Calu3 (cell line): Measurements from ENCODE around the gene FBXW8. TPM values are rescaled to one million over a fixed set of nuclear protein-coding genes. Genes with fewer than 3 reads are reported as not detected.

Experiments
- BruUV-seq: library from RNA; stranded (reverse); fragments of 400-500 nt; replicated peaks from 2 replicates; lab custom pipeline; 2021; lab: Mats Ljungman, UMichigan
- CTCF ChIA-PET: fragments of 300-600 bp; sonication (Branson Sonifier 250); formaldehyde crosslinking; loops from one replicate; lab custom pipeline; 2022; ENCODE audit warnings: antibody characterized with exemption; lab: Charles Lee
- DNase-seq: peaks from one replicate; pipeline ENCODE4 v3.0.0; 2022
- H3K27ac Mint-ChIP-seq: one replicate; pipeline ENCODE4 v1.8.0; 2022; ENCODE audit warnings: mixed read lengths; ENCODE audit not compliant: unreplicated experiment
- H3K27me3 Mint-ChIP-seq: one replicate; pipeline ENCODE4 v1.8.0; 2022; ENCODE audit warnings: mixed read lengths; ENCODE audit not compliant: unreplicated experiment
- H3K36me3 Mint-ChIP-seq: one replicate; pipeline ENCODE4 v1.8.0; 2022; ENCODE audit warnings: mild to moderate bottlenecking, moderate library complexity, mixed read lengths; ENCODE audit not compliant: insufficient read depth, unreplicated experiment
- H3K4me1 Mint-ChIP-seq: one replicate; pipeline ENCODE4 v1.8.0; 2022; ENCODE audit warnings: mild to moderate bottlenecking, low read depth, mixed read lengths; ENCODE audit not compliant: unreplicated experiment
- H3K4me3 Mint-ChIP-seq: one replicate; pipeline ENCODE4 v1.8.0; 2022; ENCODE audit warnings: mild to moderate bottlenecking, low read depth, moderate library complexity, mixed read lengths; ENCODE audit not compliant: unreplicated experiment
- H3K9me3 Mint-ChIP-seq: one replicate; pipeline ENCODE4 v1.8.0; 2022; ENCODE audit warnings: low read depth, mixed read lengths; ENCODE audit not compliant: unreplicated experiment
- intact Hi-C: fragments of 100-400 bp; cut with micrococcal nuclease; formaldehyde crosslinking; loops from one replicate; pipeline ENCODE4 v1.10.0; 2022; ENCODE audit not compliant: unreplicated experiment
- total RNA-seq: library from RNA; stranded (reverse); gene quantifications from 2 replicates; pipeline ENCODE4 v1.2.3, GENCODE V29; 2022
- TF ChIP-seq, protein P1 (sequence below): fragments of 200-600 bp; IDR thresholded peaks from one replicate; pipeline ENCODE4 v1.8.0; 2022; ENCODE audit warnings: antibody characterized with exemption; ENCODE audit not compliant: unreplicated experiment

FBXW8 gene
- total RNA-seq, 1 experiment from 2014 or later: 18.2 TPM

DNA sequence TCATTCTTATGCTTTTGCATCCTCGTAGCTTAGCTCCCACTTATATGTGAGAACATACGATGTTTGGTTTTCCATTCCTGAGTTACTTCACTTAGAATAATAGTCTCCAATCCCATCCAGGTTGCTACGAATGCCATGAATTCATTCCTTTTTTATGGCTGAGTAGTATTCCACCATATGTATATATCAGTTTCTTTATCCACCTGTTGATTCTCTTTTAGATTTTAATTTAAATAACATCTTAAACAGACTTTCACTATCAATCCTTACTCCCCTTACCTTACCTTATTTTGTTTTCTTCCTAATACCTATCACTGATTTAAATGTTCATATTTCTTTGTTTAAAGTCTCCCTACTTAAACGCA is 488 bp upstream of the FBXW8 start:
- H3K4me1 Mint-ChIP-seq: peaks cover 31% of the 10 kb centered on the region
- CTCF ChIA-PET: no interaction called here
- intact Hi-C loops: no loop called here

GRCh38 chr12:116915326-116915725 is 4.6 kb downstream of the FBXW8 start:
- CTCF ChIA-PET: no interaction called here
- TF ChIP-seq, protein P1, sequence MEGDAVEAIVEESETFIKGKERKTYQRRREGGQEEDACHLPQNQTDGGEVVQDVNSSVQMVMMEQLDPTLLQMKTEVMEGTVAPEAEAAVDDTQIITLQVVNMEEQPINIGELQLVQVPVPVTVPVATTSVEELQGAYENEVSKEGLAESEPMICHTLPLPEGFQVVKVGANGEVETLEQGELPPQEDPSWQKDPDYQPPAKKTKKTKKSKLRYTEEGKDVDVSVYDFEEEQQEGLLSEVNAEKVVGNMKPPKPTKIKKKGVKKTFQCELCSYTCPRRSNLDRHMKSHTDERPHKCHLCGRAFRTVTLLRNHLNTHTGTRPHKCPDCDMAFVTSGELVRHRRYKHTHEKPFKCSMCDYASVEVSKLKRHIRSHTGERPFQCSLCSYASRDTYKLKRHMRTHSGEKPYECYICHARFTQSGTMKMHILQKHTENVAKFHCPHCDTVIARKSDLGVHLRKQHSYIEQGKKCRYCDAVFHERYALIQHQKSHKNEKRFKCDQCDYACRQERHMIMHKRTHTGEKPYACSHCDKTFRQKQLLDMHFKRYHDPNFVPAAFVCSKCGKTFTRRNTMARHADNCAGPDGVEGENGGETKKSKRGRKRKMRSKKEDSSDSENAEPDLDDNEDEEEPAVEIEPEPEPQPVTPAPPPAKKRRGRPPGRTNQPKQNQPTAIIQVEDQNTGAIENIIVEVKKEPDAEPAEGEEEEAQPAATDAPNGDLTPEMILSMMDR: no peak
- Mint-ChIP-seq H3K4me3 (peak overlapping the region; percentile 7), H3K4me1 (peaks cover 81% of the 10 kb centered on the region), H3K27ac (peak overlapping the region; percentile 92), H3K36me3 (peaks cover 41% of the 10 kb centered on the region), H3K9me3 (no peaks in the 10 kb centered on the region), H3K27me3 (no peaks in the 10 kb centered on the region)
- no peak for DNase-seq
- intact Hi-C loops: loop anchor here (5.0 kb wide), 1 partner anchor 98 kb away; no protein-coding TSS in a partner anchor
- no TSS peak for BruUV-seq

More for the DNA sequence above, 488 bp upstream of the FBXW8 start:
- TF ChIP-seq, protein P1: no peak
- peaks cover 24% of the 10 kb centered on the region for H3K36me3 Mint-ChIP-seq
- H3K27ac Mint-ChIP-seq: peak overlapping the region; percentile 21
- BruUV-seq: no TSS peak
- no peaks in the 10 kb centered on the region for H3K9me3 Mint-ChIP-seq
- no peak for DNase-seq
- peak overlapping the region; percentile 71 for H3K4me3 Mint-ChIP-seq
- peaks cover 31% of the 10 kb centered on the region for H3K27me3 Mint-ChIP-seq

DNA sequence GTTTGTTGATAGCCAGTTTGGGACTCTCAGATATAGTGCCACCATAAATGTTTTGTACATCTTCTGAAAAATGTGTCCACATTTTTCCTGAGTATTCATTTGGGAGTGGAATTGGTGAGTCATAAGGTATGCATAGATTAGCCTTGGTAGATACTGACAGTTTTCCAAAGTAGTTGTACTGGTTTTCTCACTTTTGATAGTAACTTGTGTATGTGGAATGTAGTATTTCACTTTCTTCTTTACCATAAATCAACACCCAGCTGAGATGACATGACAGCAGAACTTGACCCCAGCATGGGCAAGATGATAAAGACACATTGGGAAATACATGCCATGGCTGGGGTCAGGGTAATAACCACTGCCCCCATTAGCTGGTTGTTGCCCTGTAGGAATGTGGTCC is 5.4 kb downstream of the FBXW8 start:
- peaks cover 89% of the 10 kb centered on the region for H3K4me1 Mint-ChIP-seq
- no peaks in the 10 kb centered on the region for H3K27me3 Mint-ChIP-seq
- intact Hi-C loops: loop anchor here (1.0 to 5.0 kb wide), 2 partner anchors 99 to 178 kb away; partner anchors contain the start of genes RNFT2 and SPRING1
- BruUV-seq: no TSS peak
- TF ChIP-seq, protein P1: no peak
- CTCF ChIA-PET: interaction anchor here (0.5 kb wide), 1 partner anchor 768 kb away, joined by 3 read pairs; no protein-coding TSS in a partner anchor
- no peaks in the 10 kb centered on the region for H3K9me3 Mint-ChIP-seq
- H3K27ac Mint-ChIP-seq: peak overlapping the region; percentile 92
- DNase-seq: peak; percentile 24
- peak overlapping the region; percentile 7 for H3K4me3 Mint-ChIP-seq
- H3K36me3 Mint-ChIP-seq: peaks cover 33% of the 10 kb centered on the region

DNA sequence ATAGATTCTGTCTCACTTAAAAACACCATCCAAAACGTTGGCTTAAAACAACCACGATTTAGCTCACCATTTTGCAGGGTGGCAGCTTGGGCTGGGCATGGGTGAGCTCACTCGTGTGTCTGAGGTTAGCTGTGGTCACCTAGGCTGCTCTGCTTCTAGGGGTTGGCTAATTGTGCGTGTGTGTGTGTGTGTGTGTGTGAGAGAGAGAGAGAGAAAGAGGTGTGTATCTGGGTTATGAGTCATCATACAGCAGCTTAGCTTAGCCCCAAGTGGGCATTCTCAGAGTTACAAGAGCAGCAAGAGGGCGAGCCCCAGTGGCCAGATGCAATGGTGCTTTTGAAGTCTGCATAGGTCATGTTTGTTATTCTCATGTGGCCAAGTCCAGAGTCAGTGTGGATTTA is 6.0 kb downstream of the FBXW8 start:
- Mint-ChIP-seq H3K9me3 (no peaks in the 10 kb centered on the region), H3K4me1 (peaks cover 87% of the 10 kb centered on the region), H3K27me3 (no peaks in the 10 kb centered on the region), H3K36me3 (peaks cover 27% of the 10 kb centered on the region), H3K4me3 (peak overlapping the region; percentile 7), H3K27ac (peak overlapping the region; percentile 92)
- BruUV-seq: no TSS peak
- DNase-seq: peak; percentile 69
- CTCF ChIA-PET: interaction anchor here (0.5 kb wide), 1 partner anchor 769 kb away, joined by 3 read pairs; no protein-coding TSS in a partner anchor
- TF ChIP-seq, protein P1: peak; percentile 34
- intact Hi-C loops: loop anchor here (1.0 to 5.0 kb wide), 2 partner anchors 99 to 178 kb away; partner anchors contain the start of genes RNFT2 and SPRING1
